ENCODE data around the gene MGMT.

DNA sequence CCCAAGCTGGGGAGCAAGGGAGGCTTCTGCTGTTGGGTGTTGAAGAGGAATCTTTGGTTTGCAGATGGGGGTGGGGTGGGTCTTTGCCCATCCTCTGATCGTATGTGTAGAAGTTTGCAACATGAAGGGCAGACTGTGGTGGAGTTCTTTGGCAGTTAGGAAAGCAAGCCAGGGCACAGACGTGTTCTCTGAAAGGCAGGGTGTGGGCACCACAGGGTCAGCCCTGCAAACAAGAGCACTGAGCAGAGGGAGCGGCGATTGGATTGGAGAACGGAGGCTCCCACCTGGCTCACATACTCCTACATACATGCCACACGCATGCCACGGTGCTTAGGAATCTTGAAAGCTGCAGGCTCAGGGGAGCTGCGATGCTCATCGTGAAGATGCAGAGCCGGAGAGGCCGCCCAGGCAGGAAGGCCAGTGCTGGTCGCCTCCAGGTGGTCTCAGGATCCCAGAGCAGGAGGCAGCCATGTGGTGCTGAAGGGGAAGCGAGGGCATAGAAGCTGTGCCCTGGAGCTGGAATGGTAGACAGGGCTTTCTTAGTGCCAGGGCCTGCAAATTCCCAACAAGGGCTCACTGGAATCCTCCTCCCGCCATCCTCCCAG, 149.0 kb downstream of the MGMT start:
- TF ChIP-seq, protein P1, sequence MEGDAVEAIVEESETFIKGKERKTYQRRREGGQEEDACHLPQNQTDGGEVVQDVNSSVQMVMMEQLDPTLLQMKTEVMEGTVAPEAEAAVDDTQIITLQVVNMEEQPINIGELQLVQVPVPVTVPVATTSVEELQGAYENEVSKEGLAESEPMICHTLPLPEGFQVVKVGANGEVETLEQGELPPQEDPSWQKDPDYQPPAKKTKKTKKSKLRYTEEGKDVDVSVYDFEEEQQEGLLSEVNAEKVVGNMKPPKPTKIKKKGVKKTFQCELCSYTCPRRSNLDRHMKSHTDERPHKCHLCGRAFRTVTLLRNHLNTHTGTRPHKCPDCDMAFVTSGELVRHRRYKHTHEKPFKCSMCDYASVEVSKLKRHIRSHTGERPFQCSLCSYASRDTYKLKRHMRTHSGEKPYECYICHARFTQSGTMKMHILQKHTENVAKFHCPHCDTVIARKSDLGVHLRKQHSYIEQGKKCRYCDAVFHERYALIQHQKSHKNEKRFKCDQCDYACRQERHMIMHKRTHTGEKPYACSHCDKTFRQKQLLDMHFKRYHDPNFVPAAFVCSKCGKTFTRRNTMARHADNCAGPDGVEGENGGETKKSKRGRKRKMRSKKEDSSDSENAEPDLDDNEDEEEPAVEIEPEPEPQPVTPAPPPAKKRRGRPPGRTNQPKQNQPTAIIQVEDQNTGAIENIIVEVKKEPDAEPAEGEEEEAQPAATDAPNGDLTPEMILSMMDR (IDR thresholded peaks at IDR 0.05) = no peak
- no peak for TF ChIP-seq POLR2A (IDR thresholded peaks at IDR 0.05)

All from testis (tissue), 2 donors.